Vagina (tissue), 2 donors: Measurements from ENCODE around the gene GRM8.

Experiments used
- CTCF ChIP-seq, 3 experiments: fragments of 450-650 bp in 2 of 3; fragments of 200-600 bp in 1 of 3; sonication (generic) in 1 of 3; IDR thresholded peaks; one replicate each; pipeline ENCODE4 v1.5.1; 2017 to 2019; ENCODE audit warnings: antibody characterized with exemption in 3 of 3, mild to moderate bottlenecking in 2 of 3, moderate library complexity in 2 of 3
- POLR2A ChIP-seq, 2 donors: fragments of 450-650 bp; IDR thresholded peaks; one replicate each; pipeline ENCODE4 v1.6.1; 2017; ENCODE audit warnings: antibody characterized with exemption in 2 of 2, mild to moderate bottlenecking in 2 of 2, moderate library complexity in 2 of 2

GRCh38 chr7:126881315-126881714 lies 371.4 kb downstream of the GRM8 start:
- TF ChIP-seq POLR2A (IDR thresholded peaks at IDR 0.05) = no peak
- no peak for TF ChIP-seq CTCF (IDR thresholded peaks at IDR 0.05)
